GM12892 (cell line): ENCODE results near the gene CENPU.
A peak's percentile ranks its signal among the peaks of the same experiment; 100 is the strongest.

ENCODE experiments used
- DNase-seq: peaks from one replicate; pipeline ENCODE4 v3.0.0; 2011; ENCODE audit not compliant: insufficient read length
- FAIRE-seq: peaks from 2 replicates; lab custom pipeline; 2011; peaks lifted over from hg19 to GRCh38; lab: Jason Lieb, UNC
- POLR2A ChIP-seq: IDR thresholded peaks from 2 replicates; pipeline ENCODE4 v1.6.1; 2011; ENCODE audit warnings: low read depth, low read length, control low read depth
- POLR2AphosphoS5 ChIP-seq: IDR thresholded peaks from 2 replicates; pipeline ENCODE4 v1.6.1; 2011; ENCODE audit warnings: low read depth, low read length, control low read depth
- TAF1 ChIP-seq: IDR thresholded peaks from 2 replicates; pipeline ENCODE4 v1.6.1; 2011; ENCODE audit warnings: low read depth, mild to moderate bottlenecking, control low read depth, low read length, borderline replicate concordance

CENPU gene

DNA sequence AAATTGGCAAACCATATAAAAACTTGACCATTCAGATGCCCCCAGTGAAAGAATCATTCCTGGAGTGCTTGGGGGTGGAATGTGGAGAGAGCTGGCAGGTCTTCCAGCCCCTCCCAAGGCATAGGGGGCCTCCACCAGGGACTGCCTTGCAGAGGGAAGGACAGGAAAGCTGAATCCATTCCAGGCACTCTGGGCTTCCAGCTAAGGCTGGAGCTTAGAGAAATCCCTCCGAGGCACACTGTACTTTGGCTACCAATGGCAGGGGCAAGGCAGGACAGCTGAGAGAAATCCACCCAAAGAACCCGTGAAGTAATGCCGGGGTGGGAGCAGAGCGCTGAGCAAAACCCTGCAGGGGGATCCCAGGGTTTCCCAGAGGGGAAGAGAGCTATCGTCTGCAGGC, 4.0 kb downstream of the CENPU start:
- FAIRE-seq = no peak

DNA sequence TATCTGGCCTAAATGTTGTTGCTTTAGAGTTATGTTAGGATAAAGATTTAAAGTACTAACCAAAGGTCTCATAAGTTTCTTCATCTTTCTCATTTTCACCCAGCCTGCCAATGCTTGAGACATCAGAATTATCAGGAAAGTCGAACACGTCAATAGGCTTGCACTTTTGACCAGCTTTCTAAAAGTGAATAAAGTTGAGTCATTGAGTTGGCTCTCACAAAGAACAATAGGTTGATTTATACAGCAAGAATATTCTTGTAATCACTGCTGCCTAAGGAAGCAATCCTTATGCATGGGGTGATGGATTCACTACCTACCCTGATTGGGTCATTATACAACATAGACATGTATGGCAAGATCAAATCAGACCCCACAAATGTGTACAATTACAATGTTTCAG, 5.0 kb downstream of the CENPU start:
- no peak for TF ChIP-seq POLR2A
- no peak for TF ChIP-seq POLR2AphosphoS5
- TF ChIP-seq TAF1 = no peak
- FAIRE-seq = no peak
- DNase-seq = no peak

More for the DNA sequence above, 4.0 kb downstream of the CENPU start:
- no peak for TF ChIP-seq POLR2AphosphoS5
- TF ChIP-seq TAF1 = no peak
- no peak for TF ChIP-seq POLR2A
- DNase-seq = no peak

DNA sequence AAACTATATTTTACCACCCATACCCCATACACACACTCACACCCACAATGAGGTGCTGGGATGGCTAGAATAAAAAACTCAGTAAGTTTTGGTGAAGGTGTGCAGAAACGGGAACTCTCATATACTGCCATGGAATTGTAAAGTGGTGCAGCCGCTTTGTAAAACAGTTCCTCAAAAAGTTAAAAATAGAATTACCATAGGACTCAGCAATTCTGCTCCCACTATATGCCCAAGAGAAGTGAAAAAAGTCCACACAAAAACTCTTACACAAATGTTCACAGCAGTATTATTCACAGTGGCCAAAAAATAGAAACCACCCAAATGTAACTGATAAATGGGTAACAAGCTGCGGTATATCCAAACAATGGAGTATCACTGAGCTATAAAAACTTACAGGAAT, 6.5 kb downstream of the CENPU start:
- no peak for TF ChIP-seq POLR2AphosphoS5

DNA sequence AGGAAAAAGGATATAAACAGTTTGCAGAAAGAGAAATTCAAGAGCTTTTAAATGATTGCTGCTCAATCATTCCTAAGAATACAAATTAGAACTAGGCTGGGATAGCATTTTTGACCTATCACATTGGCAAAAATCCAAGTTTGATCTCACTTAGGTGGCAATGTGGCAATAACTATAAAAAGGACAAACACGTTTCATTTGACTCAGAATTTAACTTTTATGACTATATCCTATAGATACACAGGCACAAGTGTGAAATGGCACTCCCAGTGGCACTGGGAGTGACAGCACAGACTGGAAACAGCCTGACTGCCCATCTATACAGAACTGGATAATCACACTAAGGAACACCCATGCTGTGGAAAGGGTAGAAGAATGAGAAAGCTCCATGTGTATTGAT, 11.1 kb downstream of the CENPU start:
- DNase-seq (no peak), FAIRE-seq (no peak)
- no peak for TF ChIP-seq POLR2A

More for the DNA sequence above, 6.5 kb downstream of the CENPU start:
- no peak for FAIRE-seq
- DNase-seq = no peak

DNA sequence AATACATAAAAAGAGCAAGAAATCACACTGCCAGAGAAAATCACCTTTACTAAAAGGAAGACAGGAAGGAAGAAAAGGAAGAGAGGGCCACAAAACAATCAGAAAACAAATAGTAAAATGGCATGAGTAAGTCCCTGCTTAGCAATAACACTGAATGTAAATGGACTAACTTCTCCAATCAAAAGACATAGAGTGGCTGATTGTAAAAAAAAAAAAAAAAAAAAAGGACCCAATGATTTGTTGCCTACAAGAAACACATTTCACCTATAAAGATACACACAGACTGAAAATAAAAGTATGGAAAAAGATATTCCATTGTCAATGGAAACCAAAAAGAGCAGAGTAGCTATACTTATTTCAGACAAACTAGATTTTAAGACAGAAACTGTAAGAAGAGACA, 12.6 kb downstream of the CENPU start:
- FAIRE-seq (no peak), DNase-seq (no peak)
- TF ChIP-seq POLR2A = no peak
- TF ChIP-seq POLR2AphosphoS5 = no peak
- no peak for TF ChIP-seq TAF1

DNA sequence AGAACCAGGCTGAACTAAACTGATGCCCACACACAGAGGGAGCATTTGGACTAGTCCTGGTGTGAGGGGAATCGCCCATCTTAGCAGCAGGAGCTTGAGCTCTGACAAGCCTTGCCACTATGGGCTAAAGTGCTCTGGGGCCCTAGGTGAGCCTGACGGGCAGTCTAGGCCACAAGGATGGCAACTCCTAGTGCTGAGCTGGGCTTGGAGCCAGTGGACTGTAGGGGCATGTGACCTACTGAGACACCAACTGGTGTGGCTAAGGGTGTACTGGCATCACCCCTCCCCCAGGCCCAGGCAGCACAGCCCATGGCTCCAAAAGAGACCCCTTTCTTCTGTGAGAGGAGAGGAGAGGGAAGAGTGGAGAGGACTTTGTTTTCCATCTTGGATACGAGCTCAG, 14.5 kb downstream of the CENPU start:
- FAIRE-seq (no peak), DNase-seq (no peak)
- TF ChIP-seq TAF1 (no peak), POLR2A (no peak), POLR2AphosphoS5 (no peak)

DNA sequence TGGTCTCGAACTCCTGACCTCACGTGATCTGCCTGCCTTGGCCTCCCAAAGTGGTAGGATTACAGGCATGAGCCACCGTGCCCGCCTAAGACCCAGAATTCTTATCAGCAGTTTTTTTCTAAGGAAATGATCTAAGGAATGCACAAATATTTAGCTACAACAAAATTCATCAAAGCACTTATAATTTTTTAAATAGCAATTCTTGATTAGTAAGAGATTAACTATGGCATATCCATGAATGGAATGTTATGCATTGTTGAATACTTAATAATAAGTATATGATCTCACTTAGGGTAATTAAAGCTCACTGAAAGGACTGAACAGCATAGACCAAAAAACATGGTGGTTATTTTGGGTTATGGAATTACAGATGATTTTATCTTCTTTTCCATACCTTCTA, 18.4 kb downstream of the CENPU start:
- DNase-seq (no peak), FAIRE-seq (no peak)
- no peak for TF ChIP-seq POLR2AphosphoS5
- no peak for TF ChIP-seq POLR2A
- TF ChIP-seq TAF1 = no peak

DNA sequence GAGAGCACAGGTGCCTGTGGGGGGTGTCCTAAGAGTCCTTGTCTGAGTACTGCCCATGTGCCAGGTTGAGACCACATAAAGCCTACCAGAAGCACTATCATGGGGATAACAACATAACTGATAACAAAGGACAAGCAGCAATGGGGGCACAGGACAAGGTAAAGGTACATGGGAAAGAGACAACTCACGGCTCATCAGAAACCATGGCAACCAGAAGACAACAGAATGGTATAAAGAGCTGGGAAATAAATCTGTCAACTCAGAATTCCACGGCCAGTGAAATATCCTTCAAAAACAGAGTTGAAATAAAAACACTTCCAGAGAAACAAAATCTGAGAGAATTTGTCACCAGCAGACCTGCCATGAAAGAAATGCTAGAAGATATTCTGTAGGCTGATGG, 20.0 kb downstream of the CENPU start:
- no peak for DNase-seq
- TF ChIP-seq TAF1 (no peak), POLR2AphosphoS5 (no peak), POLR2A (no peak)
- no peak for FAIRE-seq

DNA sequence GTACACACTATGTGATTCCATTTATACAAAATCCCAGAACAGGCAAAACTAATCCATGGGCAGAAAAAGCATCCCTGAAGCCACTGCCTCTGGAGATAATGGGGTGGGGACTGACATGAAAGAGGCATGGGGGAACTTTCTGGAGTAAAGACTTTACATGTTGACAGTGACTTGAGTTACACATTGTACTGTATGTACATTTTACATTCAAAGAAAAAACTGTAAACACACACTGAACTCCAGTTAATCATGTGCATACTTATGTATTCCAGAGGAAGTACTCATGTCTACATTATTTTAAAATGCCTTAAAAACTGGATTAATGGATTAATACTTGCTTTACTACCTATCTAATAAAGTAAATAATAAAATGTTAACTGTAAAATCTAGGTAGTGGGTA, 21.6 kb downstream of the CENPU start:
- FAIRE-seq (peak; percentile 74), DNase-seq (no peak)
- TF ChIP-seq POLR2AphosphoS5 (no peak), TAF1 (no peak), POLR2A (no peak)

DNA sequence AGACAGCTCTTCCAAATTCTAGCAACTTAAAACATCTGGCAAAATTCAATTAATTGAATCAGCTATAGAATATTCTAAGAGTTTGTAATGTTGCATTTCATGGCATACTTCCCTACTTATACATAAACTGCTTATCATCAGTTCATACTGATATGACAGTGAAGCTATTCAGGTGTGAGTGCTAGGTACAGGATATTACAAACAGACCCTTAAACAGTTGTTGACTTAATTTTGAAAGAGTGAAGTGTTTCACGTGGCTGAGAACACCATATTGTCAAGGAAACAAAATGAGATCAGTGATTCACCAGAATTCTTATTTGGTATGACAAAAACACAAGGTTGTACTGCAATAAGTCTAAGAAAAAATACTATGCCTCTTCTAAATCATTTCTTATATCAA, 27.4 kb downstream of the CENPU start:
- DNase-seq (no peak), FAIRE-seq (no peak)
- TF ChIP-seq POLR2A (no peak), TAF1 (no peak), POLR2AphosphoS5 (no peak)

DNA sequence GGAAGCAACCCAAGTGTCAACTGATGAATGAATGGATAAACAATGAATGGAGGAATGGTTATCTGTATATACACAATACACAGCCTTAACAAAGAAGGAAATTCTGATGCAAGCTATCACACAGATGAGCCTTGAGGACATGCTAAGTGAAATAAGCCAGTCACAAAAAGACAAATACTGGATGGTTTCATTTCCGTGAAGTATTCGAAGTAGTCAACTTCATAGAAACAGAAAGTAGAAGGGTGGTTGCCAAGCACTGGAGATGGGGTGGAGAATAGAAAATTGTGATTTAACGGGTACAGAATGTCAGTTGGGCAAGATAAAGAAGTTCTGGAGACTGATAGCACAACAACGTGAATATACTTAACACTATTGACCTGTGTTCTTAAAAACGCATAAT, 28.2 kb downstream of the CENPU start:
- DNase-seq (no peak), FAIRE-seq (no peak)
- TF ChIP-seq POLR2A = no peak
- no peak for TF ChIP-seq TAF1
- TF ChIP-seq POLR2AphosphoS5 = no peak

DNA sequence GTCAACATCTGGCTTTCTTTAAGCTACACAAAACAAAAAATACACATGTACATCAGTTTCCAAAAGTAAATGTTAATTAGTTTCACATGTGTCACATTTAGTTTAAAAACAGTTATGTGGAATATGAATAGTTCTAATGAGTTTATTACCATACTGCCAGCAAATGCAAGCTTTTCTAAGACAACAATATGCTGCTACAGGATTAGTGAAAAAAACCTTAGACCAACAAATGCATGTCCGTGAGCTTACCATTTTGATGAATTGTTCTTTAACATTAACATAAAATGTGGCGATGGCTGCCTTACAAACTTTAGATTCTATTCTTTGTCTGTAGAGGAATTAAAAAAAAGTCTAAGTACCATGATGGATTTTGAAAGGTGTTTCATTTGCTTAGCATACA, 31.8 kb downstream of the CENPU start:
- FAIRE-seq (no peak), DNase-seq (no peak)
- no peak for TF ChIP-seq POLR2AphosphoS5
- no peak for TF ChIP-seq POLR2A
- no peak for TF ChIP-seq TAF1

DNA sequence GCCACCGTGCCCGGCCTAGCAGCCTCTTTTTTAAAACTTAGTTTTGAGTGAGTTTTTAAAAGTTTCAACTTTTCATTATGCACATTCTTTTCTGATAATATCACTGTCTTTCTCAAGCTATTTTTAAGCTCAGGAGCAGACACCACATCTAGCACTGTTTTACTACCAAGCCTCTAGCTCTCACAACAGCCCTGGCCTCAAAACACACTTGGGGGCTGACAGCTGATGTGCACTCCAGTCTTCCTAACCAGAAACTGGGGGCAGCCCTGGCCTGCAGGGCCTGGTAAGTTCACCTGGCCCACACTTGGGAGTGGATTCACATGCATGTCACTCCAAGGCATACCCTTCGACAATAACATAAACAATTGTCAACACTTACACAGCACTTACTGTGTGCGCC, 34.0 kb downstream of the CENPU start:
- DNase-seq (no peak), FAIRE-seq (no peak)
- TF ChIP-seq TAF1 (no peak), POLR2A (no peak), POLR2AphosphoS5 (no peak)

DNA sequence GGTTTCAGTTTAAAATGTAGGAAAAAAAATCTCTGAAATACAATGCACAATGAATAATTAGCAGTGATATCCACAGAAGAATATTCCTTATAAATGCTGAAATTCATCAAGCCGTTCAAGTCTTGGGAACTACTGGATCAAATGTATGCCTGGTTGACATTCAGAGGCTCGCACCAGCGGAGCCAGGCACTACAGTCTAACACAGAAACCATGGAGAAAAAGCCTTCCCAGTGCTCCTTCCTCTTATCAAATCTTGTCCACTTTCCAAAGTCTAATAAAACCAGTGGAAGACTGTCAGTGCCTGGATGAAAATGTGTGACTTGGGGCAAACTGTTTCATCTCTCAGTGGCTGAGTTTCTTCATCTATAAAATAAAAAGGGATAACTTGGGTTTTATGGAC, 35.9 kb downstream of the CENPU start:
- TF ChIP-seq POLR2A = no peak
- TF ChIP-seq POLR2AphosphoS5 = no peak
- TF ChIP-seq TAF1 = no peak
- FAIRE-seq (no peak), DNase-seq (no peak)
